Measurements from ENCODE around the gene NR4A3. TPM values are rescaled to one million over a fixed set of nuclear protein-coding genes. Genes with fewer than 3 reads are reported as not detected.
"Not testable (repeated sequence)": the region's sequence is repeated elsewhere in the genome, so short reads cannot be mapped to it uniquely, and the experiment has no call there.

NR4A3 gene
- polyA plus RNA-seq (2013, experiment 1 of 4), result 1.8 TPM
- 1.8 TPM for polyA plus RNA-seq (2013, experiment 2 of 4)
- polyA plus RNA-seq (2013, experiment 3 of 4), result 1.3 TPM
- polyA plus RNA-seq (2013, experiment 4 of 4), result 1.8 TPM

DNA sequence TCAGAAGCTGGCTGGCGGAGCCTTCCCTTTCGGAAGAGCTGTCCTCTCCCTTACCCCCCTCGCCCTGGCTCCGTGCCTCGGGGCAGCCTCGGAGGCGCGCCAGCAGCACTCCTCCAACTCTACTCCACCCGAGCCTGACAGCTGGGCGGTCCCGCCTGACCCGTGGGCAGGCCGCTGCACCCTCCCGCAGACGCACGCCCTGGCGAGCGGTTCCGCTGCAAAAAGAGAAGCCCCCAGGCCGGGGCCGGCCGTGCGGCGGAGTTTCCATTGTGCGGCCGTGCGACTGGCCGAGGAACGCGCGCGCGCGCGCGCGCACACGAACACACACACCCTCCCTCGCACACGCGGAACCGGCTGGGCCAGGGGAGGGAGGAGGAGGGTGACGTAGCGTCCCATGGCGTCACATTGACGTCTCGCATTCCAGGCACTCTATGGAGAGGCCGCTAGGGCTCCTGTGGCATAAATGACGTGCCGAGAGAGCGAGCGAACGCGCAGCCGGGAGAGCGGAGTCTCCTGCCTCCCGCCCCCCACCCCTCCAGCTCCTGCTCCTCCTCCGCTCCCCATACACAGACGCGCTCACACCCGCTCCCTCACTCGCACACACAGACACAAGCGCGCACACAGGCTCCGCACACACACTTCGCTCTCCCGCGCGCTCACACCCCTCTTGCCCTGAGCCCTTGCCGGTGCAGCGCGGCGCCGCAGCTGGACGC is at the start of gene NR4A3:
Gene NR4A3 (plus strand): TSS at position 490 of the 713 bp plus-strand sequence. CDS start 6,158 bp downstream, outside the sequence.
- H3K27ac ChIP-seq (ENCODE audit: insufficient read depth, low read depth, low read length, poor library complexity, severe bottlenecking), result peak within 1 kb of the TSS; percentile 70
- H3K27me3 ChIP-seq (ENCODE audit: control insufficient read depth, insufficient read depth, low read length, poor library complexity, severe bottlenecking), result peaks cover 63% of the 10 kb centered on the region
- no peaks in the 10 kb centered on the region for H3K36me3 ChIP-seq (ENCODE audit: control insufficient read depth, insufficient read depth, low read length)
- no peaks in the 10 kb centered on the region for H3K9me3 ChIP-seq (ENCODE audit: control insufficient read depth, low read length)
- H3K4me1 ChIP-seq (ENCODE audit: control insufficient read depth, insufficient read depth, low read length), result peaks cover 15% of the 10 kb centered on the region
- WGBS, 2 experiments, result 0% methylated on average over 75 of the region's 75 CpGs
- peak within 1 kb of the TSS; percentile 64 for H3K4me3 ChIP-seq (ENCODE audit: insufficient read depth, low read depth, low read length)

DNA sequence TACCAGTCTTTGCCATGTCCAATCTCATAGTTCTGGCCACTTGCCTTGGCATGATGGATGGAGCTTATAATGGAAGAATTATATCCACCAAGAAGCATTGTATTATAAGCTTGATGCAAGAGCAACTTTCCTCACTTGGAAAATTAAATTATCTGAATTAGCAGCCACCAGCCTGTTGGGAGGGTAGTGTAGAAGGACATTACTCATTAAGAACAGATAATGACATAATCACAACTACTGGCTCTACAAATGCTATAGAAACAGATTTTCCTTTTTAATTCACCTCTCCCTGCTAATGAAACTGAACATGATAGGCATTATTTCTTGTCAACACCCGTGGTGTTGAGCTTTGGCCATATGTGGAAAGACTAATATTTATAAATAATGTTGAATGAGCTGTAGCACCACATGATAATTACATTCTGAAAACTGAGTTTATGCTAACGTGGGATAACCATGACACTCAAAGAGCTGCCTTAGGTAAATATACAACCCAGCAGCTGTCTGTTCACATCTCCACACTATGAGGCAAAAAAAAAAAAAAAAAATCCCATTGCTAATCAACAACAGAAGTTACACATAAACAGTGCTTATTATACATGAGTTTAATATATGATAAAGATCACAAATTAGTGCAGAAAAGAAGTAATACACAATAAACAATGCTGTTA is 48.1 kb upstream of the NR4A3 start:
- Histone ChIP-seq H3K9me3 (ENCODE audit: control insufficient read depth, low read length) (no peaks in the 10 kb centered on the region), H3K4me1 (ENCODE audit: control insufficient read depth, insufficient read depth, low read length) (no peaks in the 10 kb centered on the region), H3K36me3 (ENCODE audit: control insufficient read depth, insufficient read depth, low read length) (no peaks in the 10 kb centered on the region), H3K4me3 (ENCODE audit: insufficient read depth, low read depth, low read length) (no peak overlapping the region), H3K27ac (ENCODE audit: insufficient read depth, low read depth, low read length, poor library complexity, severe bottlenecking) (no peak overlapping the region), H3K27me3 (ENCODE audit: control insufficient read depth, insufficient read depth, low read length, poor library complexity, severe bottlenecking) (no peaks in the 10 kb centered on the region)
- WGBS, 2 experiments, result 93 to 96% methylated on average over 2 of the region's 2 CpGs

DNA sequence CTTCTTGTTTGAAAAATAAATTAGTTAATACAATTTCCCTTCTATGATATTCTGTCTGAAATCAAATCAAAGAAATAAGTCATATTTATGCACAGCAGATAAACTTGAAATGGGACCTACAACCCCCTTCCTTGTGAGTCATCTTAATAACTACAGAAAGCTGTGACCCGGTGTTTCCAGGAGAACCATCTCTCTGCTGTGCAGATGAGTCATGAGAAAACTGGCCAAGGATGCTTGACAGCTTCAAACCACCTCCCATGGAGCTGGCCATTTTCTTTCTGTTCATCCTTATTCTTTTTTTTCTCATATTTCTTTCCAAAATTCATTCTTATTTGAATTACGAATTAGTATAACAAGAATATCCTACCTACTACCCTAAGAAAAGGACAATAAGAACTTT is 43.4 kb upstream of the NR4A3 start:
- Histone ChIP-seq H3K27ac (ENCODE audit: insufficient read depth, low read depth, low read length, poor library complexity, severe bottlenecking) (no peak overlapping the region), H3K36me3 (ENCODE audit: control insufficient read depth, insufficient read depth, low read length) (no peaks in the 10 kb centered on the region), H3K27me3 (ENCODE audit: control insufficient read depth, insufficient read depth, low read length, poor library complexity, severe bottlenecking) (no peaks in the 10 kb centered on the region), H3K9me3 (ENCODE audit: control insufficient read depth, low read length) (no peaks in the 10 kb centered on the region), H3K4me3 (ENCODE audit: insufficient read depth, low read depth, low read length) (no peak overlapping the region), H3K4me1 (ENCODE audit: control insufficient read depth, insufficient read depth, low read length) (no peaks in the 10 kb centered on the region)
- 94 to 96% methylated on average over 2 of the region's 2 CpGs for WGBS, 2 experiments

DNA sequence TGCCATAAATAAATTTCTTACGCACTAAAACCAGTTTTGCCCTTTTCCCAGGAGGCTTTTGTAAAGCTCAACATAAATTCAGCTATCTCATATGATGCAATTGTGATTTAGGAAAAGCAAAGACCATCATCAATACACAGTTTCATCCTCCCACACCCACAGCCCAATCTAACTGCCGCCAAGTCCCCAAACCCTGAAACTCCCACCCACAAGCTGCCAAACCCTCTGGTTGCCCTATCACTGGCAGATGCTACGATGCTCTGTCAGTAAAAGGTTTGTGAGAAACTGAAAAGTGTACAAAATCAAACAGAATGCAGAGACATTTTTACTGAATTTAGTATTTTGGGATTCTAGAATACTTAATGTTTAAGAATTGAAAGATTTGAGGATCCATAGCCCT is 42.8 kb upstream of the NR4A3 start:
- no peaks in the 10 kb centered on the region for H3K9me3 ChIP-seq (ENCODE audit: control insufficient read depth, low read length)
- WGBS, 2 experiments, result 90 to 97% methylated on average over 2 to 3 of the region's 3 CpGs
- H3K36me3 ChIP-seq (ENCODE audit: control insufficient read depth, insufficient read depth, low read length), result no peaks in the 10 kb centered on the region
- H3K27ac ChIP-seq (ENCODE audit: insufficient read depth, low read depth, low read length, poor library complexity, severe bottlenecking), result no peak overlapping the region
- H3K4me1 ChIP-seq (ENCODE audit: control insufficient read depth, insufficient read depth, low read length), result no peaks in the 10 kb centered on the region
- no peak overlapping the region for H3K4me3 ChIP-seq (ENCODE audit: insufficient read depth, low read depth, low read length)
- H3K27me3 ChIP-seq (ENCODE audit: control insufficient read depth, insufficient read depth, low read length, poor library complexity, severe bottlenecking), result no peaks in the 10 kb centered on the region

DNA sequence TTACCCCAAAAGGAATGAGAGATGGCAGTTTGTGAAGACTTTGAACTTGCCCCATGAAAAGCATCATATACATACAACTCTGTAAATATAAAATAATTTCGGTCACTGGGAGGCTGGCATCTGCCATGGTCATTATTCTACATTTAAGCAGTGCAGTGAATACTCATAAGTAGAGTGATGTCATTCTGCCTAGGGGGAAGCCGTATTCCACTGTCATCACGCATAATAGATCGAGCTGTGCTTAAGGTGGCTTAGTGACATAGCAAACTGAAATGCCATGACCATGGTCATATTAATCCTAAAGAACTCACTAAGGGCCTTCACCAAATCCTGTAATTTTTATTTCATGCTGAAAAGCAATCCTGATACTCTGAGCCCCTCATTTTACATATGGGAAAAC is 42.4 kb upstream of the NR4A3 start:
- Histone ChIP-seq H3K4me1 (ENCODE audit: control insufficient read depth, insufficient read depth, low read length) (no peaks in the 10 kb centered on the region), H3K9me3 (ENCODE audit: control insufficient read depth, low read length) (no peaks in the 10 kb centered on the region), H3K36me3 (ENCODE audit: control insufficient read depth, insufficient read depth, low read length) (no peaks in the 10 kb centered on the region), H3K4me3 (ENCODE audit: insufficient read depth, low read depth, low read length) (no peak overlapping the region), H3K27me3 (ENCODE audit: control insufficient read depth, insufficient read depth, low read length, poor library complexity, severe bottlenecking) (no peaks in the 10 kb centered on the region), H3K27ac (ENCODE audit: insufficient read depth, low read depth, low read length, poor library complexity, severe bottlenecking) (no peak overlapping the region)
- 90 to 92% methylated on average over 4 of the region's 4 CpGs for WGBS, 2 experiments

DNA sequence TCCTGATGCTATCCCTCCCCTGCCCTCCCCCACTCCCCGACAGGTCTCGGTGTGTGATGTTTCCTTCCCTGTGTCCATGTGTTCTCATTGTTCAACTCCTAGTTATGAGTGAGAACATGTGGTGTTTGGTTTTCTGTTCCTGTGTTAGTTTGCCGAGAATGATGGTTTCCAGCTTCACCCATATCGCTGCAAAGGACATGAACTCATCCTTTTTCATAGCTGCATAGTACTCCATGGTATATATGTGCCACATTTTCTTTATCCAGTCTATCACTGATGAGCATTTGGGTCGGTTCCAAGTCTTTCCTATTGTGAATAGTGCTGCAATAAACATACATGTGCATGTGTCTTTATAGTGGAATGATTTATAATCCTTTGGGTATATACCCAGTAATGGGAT is 39.3 kb upstream of the NR4A3 start:
- not testable (repeated sequence) for H3K27me3 ChIP-seq (ENCODE audit: control insufficient read depth, insufficient read depth, low read length, poor library complexity, severe bottlenecking); H3K4me1 ChIP-seq (ENCODE audit: control insufficient read depth, insufficient read depth, low read length); H3K27ac ChIP-seq (ENCODE audit: insufficient read depth, low read depth, low read length, poor library complexity, severe bottlenecking); H3K36me3 ChIP-seq (ENCODE audit: control insufficient read depth, insufficient read depth, low read length); H3K9me3 ChIP-seq (ENCODE audit: control insufficient read depth, low read length); H3K4me3 ChIP-seq (ENCODE audit: insufficient read depth, low read depth, low read length)
- WGBS, 2 experiments, result 85 to 97% methylated on average over 5 of the region's 5 CpGs

DNA sequence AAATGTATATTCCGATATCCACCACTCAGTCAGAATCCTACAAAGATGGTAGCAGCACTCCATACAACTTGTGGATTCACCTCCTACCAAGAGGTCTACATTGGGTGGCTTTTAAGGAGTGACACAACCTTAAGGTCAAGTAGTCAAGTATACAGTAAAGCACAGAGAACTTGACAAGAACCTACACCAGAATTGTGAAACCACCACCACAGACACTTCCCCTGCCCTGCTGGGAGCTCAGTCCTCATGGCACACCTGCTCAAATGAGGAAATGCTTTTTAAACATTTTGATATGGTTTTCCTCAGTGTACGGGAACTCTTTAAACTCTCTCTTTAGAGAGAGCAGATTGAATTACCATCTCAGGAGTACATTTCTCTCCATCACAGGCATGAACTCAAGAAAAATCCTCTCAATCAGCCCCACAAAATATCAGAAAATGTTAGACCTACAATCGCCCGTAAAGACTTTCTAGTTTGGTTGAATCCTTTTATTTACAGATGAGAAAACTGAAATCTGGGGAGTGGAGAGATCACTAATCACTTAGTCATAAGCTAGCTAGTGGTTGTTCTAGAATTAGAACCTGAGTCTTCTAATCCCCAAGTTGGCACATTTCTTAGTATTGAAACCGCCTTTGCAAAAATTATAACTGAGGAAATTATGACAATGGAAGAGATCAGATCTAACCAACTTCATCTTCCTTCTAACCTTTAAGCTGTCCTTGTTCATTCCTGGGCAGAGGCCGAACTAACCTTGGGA is 38.5 kb upstream of the NR4A3 start:
- WGBS, 2 experiments, result 95 to 100% methylated on average over 6 of the region's 6 CpGs
- no peaks in the 10 kb centered on the region for H3K27me3 ChIP-seq (ENCODE audit: control insufficient read depth, insufficient read depth, low read length, poor library complexity, severe bottlenecking)
- H3K4me3 ChIP-seq (ENCODE audit: insufficient read depth, low read depth, low read length), result no peak overlapping the region
- no peaks in the 10 kb centered on the region for H3K36me3 ChIP-seq (ENCODE audit: control insufficient read depth, insufficient read depth, low read length)
- no peak overlapping the region for H3K27ac ChIP-seq (ENCODE audit: insufficient read depth, low read depth, low read length, poor library complexity, severe bottlenecking)
- no peaks in the 10 kb centered on the region for H3K4me1 ChIP-seq (ENCODE audit: control insufficient read depth, insufficient read depth, low read length)
- H3K9me3 ChIP-seq (ENCODE audit: control insufficient read depth, low read length), result no peaks in the 10 kb centered on the region

DNA sequence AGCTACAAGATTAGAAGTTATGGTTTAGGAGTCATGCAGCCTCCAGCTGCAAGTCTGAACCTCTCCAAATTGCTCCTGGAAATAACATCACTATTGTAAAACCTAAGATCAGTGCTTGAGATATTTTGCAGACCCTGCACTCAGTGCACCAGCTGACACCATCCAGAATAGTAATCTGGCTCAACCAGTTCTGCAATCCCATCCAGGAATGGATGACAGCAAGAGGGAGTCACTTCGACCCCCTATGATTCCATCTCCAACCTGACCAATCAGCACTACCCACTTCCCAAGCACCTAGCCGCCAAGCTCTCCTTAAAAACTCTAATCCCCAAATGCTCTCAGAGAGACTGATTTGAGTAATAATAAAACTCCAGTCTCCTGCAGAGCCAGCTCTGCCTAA is 37.9 kb upstream of the NR4A3 start:
- 33 to 49% methylated on average over 2 of the region's 2 CpGs for WGBS, 2 experiments
- H3K9me3 ChIP-seq (ENCODE audit: control insufficient read depth, low read length), result no peaks in the 10 kb centered on the region
- H3K4me3 ChIP-seq (ENCODE audit: insufficient read depth, low read depth, low read length), result no peak overlapping the region
- H3K36me3 ChIP-seq (ENCODE audit: control insufficient read depth, insufficient read depth, low read length), result no peaks in the 10 kb centered on the region
- no peaks in the 10 kb centered on the region for H3K4me1 ChIP-seq (ENCODE audit: control insufficient read depth, insufficient read depth, low read length)
- H3K27ac ChIP-seq (ENCODE audit: insufficient read depth, low read depth, low read length, poor library complexity, severe bottlenecking), result no peak overlapping the region
- H3K27me3 ChIP-seq (ENCODE audit: control insufficient read depth, insufficient read depth, low read length, poor library complexity, severe bottlenecking), result no peaks in the 10 kb centered on the region

DNA sequence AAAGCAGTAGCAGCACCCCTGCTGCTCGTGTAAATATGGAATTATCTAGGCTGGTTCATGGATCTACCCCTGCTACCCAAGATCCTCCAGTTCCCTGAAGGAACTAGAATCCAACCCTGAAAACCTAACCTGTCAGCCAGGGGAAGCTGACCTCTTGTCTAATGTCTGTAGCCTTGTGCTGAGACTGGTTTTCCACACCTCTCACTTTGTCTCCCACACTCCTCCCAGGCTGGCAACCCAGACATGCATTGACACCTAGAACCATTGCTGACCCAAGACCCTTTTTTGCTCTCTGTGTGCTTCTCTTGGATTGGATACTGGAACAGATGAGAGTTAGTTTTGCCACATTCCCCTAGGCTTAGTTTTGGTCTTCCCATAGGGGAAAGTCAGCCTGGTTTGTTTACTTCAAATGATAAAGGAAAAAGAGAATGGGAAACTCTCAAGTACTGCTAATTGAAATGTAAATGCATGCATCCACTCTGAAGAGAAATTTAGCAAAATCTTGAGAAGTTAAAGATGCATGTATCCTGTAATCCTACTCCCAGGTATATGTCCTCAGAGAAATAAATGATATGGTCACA is 36.6 kb upstream of the NR4A3 start:
- H3K27me3 ChIP-seq (ENCODE audit: control insufficient read depth, insufficient read depth, low read length, poor library complexity, severe bottlenecking), result no peaks in the 10 kb centered on the region
- no peak overlapping the region for H3K4me3 ChIP-seq (ENCODE audit: insufficient read depth, low read depth, low read length)
- H3K27ac ChIP-seq (ENCODE audit: insufficient read depth, low read depth, low read length, poor library complexity, severe bottlenecking), result no peak overlapping the region
- WGBS, 2 experiments, result 75 to 93% methylated on average over 1 of the region's 1 CpG
- no peaks in the 10 kb centered on the region for H3K4me1 ChIP-seq (ENCODE audit: control insufficient read depth, insufficient read depth, low read length)
- H3K9me3 ChIP-seq (ENCODE audit: control insufficient read depth, low read length), result no peaks in the 10 kb centered on the region
- H3K36me3 ChIP-seq (ENCODE audit: control insufficient read depth, insufficient read depth, low read length), result no peaks in the 10 kb centered on the region

DNA sequence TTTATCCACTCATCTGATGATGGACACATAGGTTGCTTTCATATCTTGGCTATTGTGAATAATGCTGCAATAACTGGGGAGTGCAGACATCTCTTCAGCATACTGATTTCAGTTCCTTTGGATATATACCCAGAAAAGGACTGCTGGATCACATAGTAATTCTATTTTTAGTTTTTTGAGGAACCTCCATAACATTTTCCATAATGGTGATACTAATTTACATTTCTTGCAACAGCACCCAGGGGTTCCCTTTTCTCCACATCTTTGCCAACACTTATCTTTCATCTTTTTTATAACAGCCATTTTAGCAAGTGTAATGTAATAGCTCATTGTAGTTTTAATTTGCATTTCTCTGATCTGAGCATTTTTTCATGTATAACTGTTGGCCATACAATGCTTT is 34.1 kb upstream of the NR4A3 start:
- no peak overlapping the region for H3K27ac ChIP-seq (ENCODE audit: insufficient read depth, low read depth, low read length, poor library complexity, severe bottlenecking)
- H3K4me3 ChIP-seq (ENCODE audit: insufficient read depth, low read depth, low read length), result no peak overlapping the region
- H3K36me3 ChIP-seq (ENCODE audit: control insufficient read depth, insufficient read depth, low read length), result no peaks in the 10 kb centered on the region
- no peaks in the 10 kb centered on the region for H3K9me3 ChIP-seq (ENCODE audit: control insufficient read depth, low read length)
- H3K27me3 ChIP-seq (ENCODE audit: control insufficient read depth, insufficient read depth, low read length, poor library complexity, severe bottlenecking), result no peaks in the 10 kb centered on the region
- no peaks in the 10 kb centered on the region for H3K4me1 ChIP-seq (ENCODE audit: control insufficient read depth, insufficient read depth, low read length)
